Neutrophil (primary cell): ENCODE measurements around the gene CWH43.

Source experiments
- H3K27ac ChIP-seq: fragments of 200-600 bp; sonication (generic); 2 replicates; pipeline ENCODE4 v1.5.1; 2016; ENCODE audit warnings: mild to moderate bottlenecking, moderate library complexity
- H3K27me3 ChIP-seq: fragments of 200-600 bp; sonication (generic); 2 replicates; pipeline ENCODE4 v1.6.0; 2016; ENCODE audit warnings: mild to moderate bottlenecking
- H3K36me3 ChIP-seq: fragments of 200-600 bp; sonication (generic); 2 replicates; pipeline ENCODE4 v1.5.1; 2017
- H3K4me1 ChIP-seq, 2 experiments: fragments of 200-600 bp in 1 of 2; sonication (generic) in 1 of 2; 1 replicate in 1 of 2; 2 replicates in 1 of 2; pipeline versions ENCODE4 v1.5.1 to v1.6.1; 2013 to 2016; ENCODE audit warnings: low read depth in 1 of 2, low read length in 1 of 2, mild to moderate bottlenecking in 1 of 2, moderate library complexity in 1 of 2; ENCODE audit not compliant: control insufficient read depth in 1 of 2, insufficient read depth in 1 of 2
- H3K4me3 ChIP-seq, 2 experiments: fragments of 200-600 bp in 1 of 2; sonication (generic) in 1 of 2; 1 replicate in 1 of 2; 2 replicates in 1 of 2; pipeline ENCODE4 v1.5.1; 2013 to 2016; ENCODE audit warnings: low read depth in 1 of 2, low read length in 1 of 2, mild to moderate bottlenecking in 1 of 2, moderate library complexity in 1 of 2
- H3K9me3 ChIP-seq: fragments of 200-600 bp; sonication (generic); 2 replicates; pipeline ENCODE4 v1.5.1; 2016
- TF ChIP-seq, protein P1 (sequence below): fragments of 200-600 bp; sonication (generic); IDR thresholded peaks from 2 replicates; pipeline ENCODE4 v1.5.1; 2016; ENCODE audit warnings: antibody characterized with exemption

CWH43 gene

DNA sequence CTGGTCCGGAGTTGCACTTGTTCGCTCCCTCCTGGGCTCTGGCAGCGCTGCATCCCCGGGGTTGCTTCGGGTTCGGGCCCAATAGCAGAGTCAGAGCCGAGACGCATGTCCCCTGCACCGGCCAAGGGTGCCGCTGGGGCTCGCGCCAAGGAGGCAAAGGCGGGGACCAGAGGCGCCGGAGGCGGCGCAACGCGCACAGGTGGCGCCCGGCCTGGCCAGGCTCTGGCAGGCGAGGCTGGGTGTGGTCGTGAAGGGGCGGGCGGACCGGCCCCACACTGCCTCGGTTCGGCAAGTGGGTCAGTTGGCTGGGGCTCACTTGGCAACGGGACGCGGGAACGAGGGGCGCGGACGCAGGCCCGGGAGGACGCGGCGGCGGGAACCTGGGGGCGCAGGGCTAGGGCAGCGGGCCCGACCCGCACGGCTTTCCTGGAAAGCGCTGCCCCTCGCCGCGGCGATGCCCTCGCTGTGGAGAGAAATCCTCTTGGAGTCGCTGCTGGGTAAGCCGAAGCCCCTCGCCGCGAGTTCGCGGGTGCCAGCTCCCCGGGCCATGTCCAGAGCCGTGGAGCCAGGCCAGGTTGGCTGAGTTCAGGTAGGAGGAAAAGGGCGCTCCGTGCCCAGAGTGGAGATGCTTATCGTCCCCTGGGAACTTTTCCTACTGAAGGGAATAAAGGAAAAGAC is at the start of gene CWH43:
Gene CWH43, plus strand, starts transcription at position 300 of the 678 bp plus-strand sequence. Its CDS starts 155 bp downstream, at position 455.
- Histone ChIP-seq H3K4me1 (no peaks in the 10 kb centered on the region), H3K4me3 (no peak within 1 kb of the TSS), H3K9me3 (no peaks in the 10 kb centered on the region), H3K36me3 (no peaks in the 10 kb centered on the region), H3K27ac (no peak within 1 kb of the TSS), H3K27me3 (peaks cover 59% of the 10 kb centered on the region)
- TF ChIP-seq, protein P1, sequence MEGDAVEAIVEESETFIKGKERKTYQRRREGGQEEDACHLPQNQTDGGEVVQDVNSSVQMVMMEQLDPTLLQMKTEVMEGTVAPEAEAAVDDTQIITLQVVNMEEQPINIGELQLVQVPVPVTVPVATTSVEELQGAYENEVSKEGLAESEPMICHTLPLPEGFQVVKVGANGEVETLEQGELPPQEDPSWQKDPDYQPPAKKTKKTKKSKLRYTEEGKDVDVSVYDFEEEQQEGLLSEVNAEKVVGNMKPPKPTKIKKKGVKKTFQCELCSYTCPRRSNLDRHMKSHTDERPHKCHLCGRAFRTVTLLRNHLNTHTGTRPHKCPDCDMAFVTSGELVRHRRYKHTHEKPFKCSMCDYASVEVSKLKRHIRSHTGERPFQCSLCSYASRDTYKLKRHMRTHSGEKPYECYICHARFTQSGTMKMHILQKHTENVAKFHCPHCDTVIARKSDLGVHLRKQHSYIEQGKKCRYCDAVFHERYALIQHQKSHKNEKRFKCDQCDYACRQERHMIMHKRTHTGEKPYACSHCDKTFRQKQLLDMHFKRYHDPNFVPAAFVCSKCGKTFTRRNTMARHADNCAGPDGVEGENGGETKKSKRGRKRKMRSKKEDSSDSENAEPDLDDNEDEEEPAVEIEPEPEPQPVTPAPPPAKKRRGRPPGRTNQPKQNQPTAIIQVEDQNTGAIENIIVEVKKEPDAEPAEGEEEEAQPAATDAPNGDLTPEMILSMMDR: no peak

DNA sequence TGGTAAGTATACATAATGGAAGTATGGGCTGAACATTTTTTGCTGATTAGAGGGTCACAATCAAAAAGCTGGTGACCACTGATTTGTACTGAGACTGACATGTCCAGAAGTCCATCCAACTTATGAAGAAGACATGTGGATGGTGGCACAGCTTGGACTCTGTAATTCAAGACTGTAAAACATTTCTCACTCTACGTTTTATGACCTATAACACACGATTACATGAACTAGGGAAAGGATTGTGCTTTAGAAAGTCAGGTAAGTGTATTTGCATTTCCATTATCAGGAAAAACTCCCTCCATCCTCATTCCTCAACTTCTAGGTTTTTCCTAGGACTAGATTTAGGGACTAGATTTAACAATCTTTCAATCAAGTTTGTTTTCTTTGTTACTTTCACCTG is 49.0 kb upstream of the CWH43 start:
- Histone ChIP-seq H3K27ac (no peak overlapping the region), H3K9me3 (no peaks in the 10 kb centered on the region), H3K4me1 (no peaks in the 10 kb centered on the region), H3K27me3 (peaks cover 8% of the 10 kb centered on the region), H3K36me3 (no peaks in the 10 kb centered on the region), H3K4me3 (no peak overlapping the region)
- TF ChIP-seq, protein P1: no peak

DNA sequence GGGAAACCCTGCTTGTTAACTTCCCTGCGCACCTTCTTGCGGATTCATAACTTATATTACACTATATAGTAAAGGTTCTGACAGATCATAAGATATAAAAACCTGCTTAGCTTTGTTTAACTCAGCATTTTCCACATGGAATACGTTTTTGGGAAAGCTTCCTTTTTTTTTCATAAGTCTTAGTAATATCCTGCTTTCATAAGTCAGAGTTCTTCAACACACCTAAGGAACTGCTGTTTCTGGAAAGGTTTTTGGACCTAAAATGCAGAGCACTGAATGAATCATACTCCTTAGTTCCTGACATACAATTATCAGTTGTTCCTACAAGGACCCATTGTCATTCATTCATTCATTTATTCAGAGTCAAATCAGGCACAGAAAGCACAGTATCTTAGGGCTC is 47.2 kb upstream of the CWH43 start:
- Histone ChIP-seq H3K9me3 (no peaks in the 10 kb centered on the region), H3K27me3 (peaks cover 8% of the 10 kb centered on the region), H3K4me3 (no peak overlapping the region), H3K4me1 (no peaks in the 10 kb centered on the region), H3K27ac (no peak overlapping the region), H3K36me3 (no peaks in the 10 kb centered on the region)
- TF ChIP-seq, protein P1: no peak

DNA sequence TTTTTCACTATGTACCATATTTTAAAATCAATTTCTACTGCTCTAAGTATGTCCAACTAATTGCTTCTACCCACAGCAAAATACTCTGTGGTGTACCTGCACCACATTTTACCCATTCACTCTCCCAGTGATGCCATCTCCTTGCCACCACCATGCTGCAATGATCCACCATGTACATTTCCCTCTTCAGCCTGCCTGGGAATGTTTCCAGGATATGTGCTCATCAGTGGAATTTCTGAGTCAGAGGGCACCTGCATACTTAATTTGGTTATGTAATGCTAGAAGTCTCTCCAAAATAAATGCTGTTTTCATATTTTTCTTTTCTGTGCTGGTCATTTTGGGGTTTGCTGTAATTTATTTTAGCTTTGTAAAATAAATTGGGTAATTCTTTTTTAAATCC is 46.3 kb upstream of the CWH43 start:
- Histone ChIP-seq H3K27ac (no peak overlapping the region), H3K9me3 (no peaks in the 10 kb centered on the region), H3K4me1 (no peaks in the 10 kb centered on the region), H3K4me3 (no peak overlapping the region), H3K36me3 (no peaks in the 10 kb centered on the region), H3K27me3 (peaks cover 8% of the 10 kb centered on the region)
- TF ChIP-seq, protein P1: no peak

DNA sequence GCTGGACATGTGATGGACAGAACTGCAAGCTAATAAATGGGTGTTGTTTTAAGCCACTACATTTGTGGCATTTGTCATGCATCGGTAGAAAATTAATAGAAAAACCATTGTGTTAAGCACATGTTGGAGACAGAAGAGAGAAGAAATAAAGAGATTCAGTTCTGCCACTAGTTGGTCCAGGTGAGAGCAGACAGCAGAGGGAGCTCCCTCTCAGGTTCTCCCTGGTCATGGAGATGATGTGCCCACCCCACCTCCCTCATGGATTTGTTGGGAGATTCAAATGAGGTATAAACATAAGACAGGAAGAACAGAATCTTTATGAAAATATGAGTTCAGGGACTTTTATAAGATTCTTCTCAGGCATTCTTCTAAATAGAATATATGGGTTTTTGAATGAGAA is 42.7 kb upstream of the CWH43 start:
- Histone ChIP-seq H3K9me3 (no peaks in the 10 kb centered on the region), H3K27ac (no peak overlapping the region), H3K4me1 (no peaks in the 10 kb centered on the region), H3K4me3 (no peak overlapping the region), H3K36me3 (no peaks in the 10 kb centered on the region), H3K27me3 (peaks cover 8% of the 10 kb centered on the region)
- TF ChIP-seq, protein P1: no peak
